UCSD-AML1 (cell line): ENCODE measurements around the gene PCDHA1.
"Not testable (repeated sequence)": the region's sequence is repeated elsewhere in the genome, so short reads cannot be mapped to it uniquely, and the experiment has no call there.

Source experiments
- DNase-seq: peaks from one replicate; lab custom pipeline; 2025; ENCODE audit not compliant: unreplicated experiment; lab: John Stamatoyannopoulos, UW

The PCDHA1 gene

GRCh38 chr5:140785905-140786686 lies at the start of gene PCDHA1:
TSS of gene PCDHA1 (plus strand) at chr5:140786140.
- DNase-seq: no peak

GRCh38 chr5:140737486-140737885 lies 48.5 kb upstream of the PCDHA1 start:
- DNase-seq: no peak

- no peak for DNase-seq
These were observed 44.0 kb upstream of the PCDHA1 start for GRCh38 chr5:140741967-140742366.

- DNase-seq: no peak
These were observed 32.4 kb upstream of the PCDHA1 start for GRCh38 chr5:140753561-140753960.

GRCh38 chr5:140764177-140764973 lies 21.6 kb upstream of the PCDHA1 start:
- DNase-seq: no peak

GRCh38 chr5:140767444-140767843 lies 18.5 kb upstream of the PCDHA1 start:
- no peak for DNase-seq

GRCh38 chr5:140780512-140780911 lies 5.4 kb upstream of the PCDHA1 start:
- DNase-seq: no peak

GRCh38 chr5:140787422-140787821 lies 1.5 kb downstream of the PCDHA1 start:
- not testable (repeated sequence) for DNase-seq

GRCh38 chr5:140787849-140788504 lies 2.0 kb downstream of the PCDHA1 start:
- not testable (repeated sequence) for DNase-seq

GRCh38 chr5:140791089-140791488 lies 5.1 kb downstream of the PCDHA1 start:
- no peak for DNase-seq

GRCh38 chr5:140794595-140795258 lies 8.8 kb downstream of the PCDHA1 start, which contains the start of gene PCDHA2:
TSS of gene PCDHA2 (plus strand) at chr5:140794852.
- no peak for DNase-seq

- no peak for DNase-seq
These were observed 9.3 kb downstream of the PCDHA1 start for GRCh38 chr5:140795259-140795641.

GRCh38 chr5:140796072-140796717 lies 10.3 kb downstream of the PCDHA1 start:
- DNase-seq: not testable (repeated sequence)

GRCh38 chr5:140796718-140797095 lies 10.8 kb downstream of the PCDHA1 start:
- DNase-seq: no peak

- DNase-seq: no peak
These were observed 15.0 kb downstream of the PCDHA1 start, which contains the start of gene PCDHA3 for GRCh38 chr5:140800816-140801493. TSS of gene PCDHA3 (plus strand) at chr5:140801057.

- no peak for DNase-seq
These were observed 15.5 kb downstream of the PCDHA1 start for GRCh38 chr5:140801494-140801841.

- DNase-seq: not testable (repeated sequence)
These were observed 16.4 kb downstream of the PCDHA1 start for GRCh38 chr5:140802381-140802780.

- no peak for DNase-seq
These were observed 16.9 kb downstream of the PCDHA1 start for GRCh38 chr5:140802781-140803271.

GRCh38 chr5:140806834-140807775 lies 21.2 kb downstream of the PCDHA1 start, which contains the start of gene PCDHA4:
TSS of gene PCDHA4 (plus strand) at chr5:140807068.
- DNase-seq: no peak
